Hepatocyte (in vitro differentiated cells): ENCODE measurements around the gene ADD2. TPM values are rescaled to one million over a fixed set of nuclear protein-coding genes. Genes with fewer than 3 reads are reported as not detected.

Experiments
- DNase-seq: peaks from one replicate; pipeline ENCODE4 v3.0.0-alpha.2; 2016; ENCODE audit warnings: low spot score
- H2AFZ ChIP-seq: fragments of 200-600 bp; sonication (generic); 2 replicates; pipeline ENCODE4 v1.6.0; 2016; ENCODE audit warnings: antibody characterized with exemption, mild to moderate bottlenecking
- H3K27ac ChIP-seq: fragments of 200-600 bp; sonication (generic); 2 replicates; pipeline ENCODE4 v1.5.1; 2016; ENCODE audit warnings: mild to moderate bottlenecking
- H3K27me3 ChIP-seq: fragments of 200-600 bp; sonication (generic); 2 replicates; pipeline ENCODE4 v1.6.1; 2016
- H3K36me3 ChIP-seq: fragments of 200-600 bp; sonication (generic); replicated peaks from 2 replicates; pipeline ENCODE4 v1.5.1; 2016; ENCODE audit warnings: low read depth; ENCODE audit not compliant: insufficient read depth
- H3K4me1 ChIP-seq: fragments of 200-600 bp; sonication (generic); 2 replicates; pipeline ENCODE4 v1.5.1; 2016; ENCODE audit warnings: mild to moderate bottlenecking, moderate library complexity; ENCODE audit not compliant: insufficient read depth
- H3K4me2 ChIP-seq: fragments of 200-600 bp; sonication (generic); 2 replicates; pipeline ENCODE4 v1.6.0; 2016
- H3K4me3 ChIP-seq: fragments of 200-600 bp; sonication (generic); 2 replicates; pipeline ENCODE4 v1.5.1; 2016; ENCODE audit warnings: mild to moderate bottlenecking
- H3K79me2 ChIP-seq: fragments of 200-600 bp; sonication (generic); 2 replicates; pipeline ENCODE4 v1.6.0; 2017; ENCODE audit warnings: mild to moderate bottlenecking
- H3K9me2 ChIP-seq: fragments of 200-600 bp; sonication (generic); replicated peaks from 2 replicates; pipeline ENCODE4 v1.6.0; 2017; ENCODE audit warnings: mild to moderate bottlenecking; ENCODE audit not compliant: insufficient read depth
- H3K9me3 ChIP-seq: fragments of 200-600 bp; sonication (generic); 2 replicates; pipeline ENCODE4 v1.5.1; 2016; ENCODE audit warnings: low read depth, mild to moderate bottlenecking
- H4K20me1 ChIP-seq: fragments of 200-600 bp; sonication (generic); 2 replicates; pipeline ENCODE4 v1.6.0; 2016; ENCODE audit warnings: mild to moderate bottlenecking; ENCODE audit not compliant: insufficient read depth, poor library complexity, severe bottlenecking
- CTCF ChIP-seq: fragments of 200-600 bp; sonication (generic); IDR thresholded peaks from 2 replicates; pipeline ENCODE4 v1.5.1; 2016; ENCODE audit warnings: antibody characterized with exemption, mild to moderate bottlenecking; ENCODE audit not compliant: poor library complexity
- EZH2 ChIP-seq: fragments of 200-600 bp; sonication (generic); IDR thresholded peaks from 2 replicates; pipeline ENCODE4 v1.6.1; 2016; ENCODE audit warnings: antibody characterized with exemption, mild to moderate bottlenecking, borderline replicate concordance
- EZH2phosphoT487 ChIP-seq: fragments of 200-600 bp; sonication (generic); IDR thresholded peaks from one replicate; pipeline ENCODE4 v1.6.1; 2018; ENCODE audit warnings: antibody characterized with exemption, mild to moderate bottlenecking, low read depth, moderate library complexity; ENCODE audit not compliant: unreplicated experiment, severe bottlenecking
- WGBS: methylation state at CpG from one replicate; pipeline ENCODE4 v1.1.6; 2016; ENCODE audit warnings: low lambda C conversion rate; ENCODE audit errors: missing lambda C conversion rate; 5-methylcytosine and 5-hydroxymethylcytosine counted together
- polyA plus RNA-seq: library from polyadenylated mRNA; unstranded; fragments of >200 nt; fragmentation: Nextera tagmentation; extraction: Ambion mirVana; gene quantifications from 2 replicates; pipeline ENCODE4 v1.2.1, GENCODE V29; 2016
- total RNA-seq: library from RNA; depleted of rRNA; stranded (reverse); fragments of >200 nt; gene quantifications from 2 replicates; pipeline ENCODE4 v1.2.3, GENCODE V29; 2014

Gene ADD2
- total and polyA plus RNA-seq, 2 experiments from 2014 or later: 0.74 to 2.4 TPM

GRCh38 chr2:70710038-70710690 lies 57.8 kb downstream of the ADD2 start:
- Histone ChIP-seq H4K20me1 (no peaks in the 10 kb centered on the region), H3K79me2 (no peaks in the 10 kb centered on the region), H3K27me3 (no peaks in the 10 kb centered on the region), H3K4me2 (no peak overlapping the region), H3K4me3 (no peak overlapping the region), H3K4me1 (no peaks in the 10 kb centered on the region), H2AFZ (no peak overlapping the region), H3K9me2 (no peaks in the 10 kb centered on the region), H3K36me3 (no peaks in the 10 kb centered on the region), H3K9me3 (no peaks in the 10 kb centered on the region), H3K27ac (no peak overlapping the region)
- no peak for DNase-seq
- 94% methylated on average over 3 of the region's 3 CpGs for WGBS
- no peak for TF ChIP-seq CTCF
- TF ChIP-seq EZH2: no peak
- TF ChIP-seq EZH2phosphoT487: no peak

- DNase-seq: no peak
- Histone ChIP-seq H3K27me3 (no peaks in the 10 kb centered on the region), H4K20me1 (no peaks in the 10 kb centered on the region), H3K27ac (no peak overlapping the region), H3K36me3 (no peaks in the 10 kb centered on the region), H3K79me2 (no peaks in the 10 kb centered on the region), H3K9me3 (no peaks in the 10 kb centered on the region), H3K4me3 (no peak overlapping the region), H2AFZ (no peak overlapping the region), H3K9me2 (no peaks in the 10 kb centered on the region), H3K4me1 (no peaks in the 10 kb centered on the region), H3K4me2 (no peak overlapping the region)
- WGBS: 88% methylated on average over 9 of the region's 9 CpGs
- TF ChIP-seq EZH2: no peak
- no peak for TF ChIP-seq EZH2phosphoT487
Measured at GRCh38 chr2:70709275-70710037, 58.5 kb downstream of the ADD2 start.

GRCh38 chr2:70708376-70709199 lies 59.4 kb downstream of the ADD2 start:
- H3K4me3 ChIP-seq: no peak overlapping the region
- H4K20me1 ChIP-seq: no peaks in the 10 kb centered on the region
- no peaks in the 10 kb centered on the region for H3K27me3 ChIP-seq
- TF ChIP-seq EZH2: no peak
- no peak for TF ChIP-seq EZH2phosphoT487
- TF ChIP-seq CTCF: no peak
- no peaks in the 10 kb centered on the region for H3K9me2 ChIP-seq
- no peaks in the 10 kb centered on the region for H3K36me3 ChIP-seq
- no peaks in the 10 kb centered on the region for H3K4me1 ChIP-seq
- no peak overlapping the region for H3K4me2 ChIP-seq
- no peaks in the 10 kb centered on the region for H3K79me2 ChIP-seq
- H2AFZ ChIP-seq: no peak overlapping the region
- 90% methylated on average over 3 of the region's 3 CpGs for WGBS
- no peak for DNase-seq
- H3K9me3 ChIP-seq: no peaks in the 10 kb centered on the region
- H3K27ac ChIP-seq: no peak overlapping the region
